ENCODE data around the gene LGSN. TPM values are rescaled to one million over a fixed set of nuclear protein-coding genes. Genes with fewer than 3 reads are reported as not detected.
A peak's percentile ranks its signal among the peaks of the same experiment; 100 is the strongest.

LGSN gene
- total and polyA plus RNA-seq, 8 donors = 0.03 to 0.55 (median 0.06) TPM; not detected in 5

DNA sequence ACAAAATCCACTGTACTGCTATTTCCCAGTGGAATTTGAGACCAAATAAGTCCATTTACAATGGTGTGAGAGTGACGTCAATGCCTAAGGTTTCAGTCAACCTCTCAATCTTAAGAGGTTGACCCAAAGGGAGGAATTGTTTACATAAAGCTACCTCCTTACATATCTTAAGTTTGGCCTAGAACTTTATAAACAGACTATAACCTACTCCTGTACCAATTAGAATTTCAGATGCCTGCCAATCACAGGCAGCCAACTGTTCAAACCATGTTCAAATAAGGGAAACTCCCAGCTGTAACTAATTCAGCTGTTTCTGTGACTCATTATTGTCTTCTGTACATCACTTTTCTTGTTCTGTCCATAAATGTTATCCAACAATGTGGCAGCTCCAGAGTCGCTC is 14.5 kb downstream of the LGSN start:
- WGBS, 5 donors = 43 to 65% (median 54%) methylated on average over 2 of the region's 2 CpGs
- intact Hi-C loops (cut with DNase I; ENCODE audit: low total_unique reads) = no loop called here
- H3K9me3 ChIP-seq = no peaks in the 10 kb centered on the region
- H3K4me1 ChIP-seq = peaks cover 0 to 4% (median 0%) of the 10 kb centered on the region in 4 donors
- no peaks in the 10 kb centered on the region for H3K27me3 ChIP-seq
- DNase-seq = peak in 1 of 2 donors; percentile 43
- no peaks in the 10 kb centered on the region for H3K36me3 ChIP-seq
- H3K4me3 ChIP-seq = no peak overlapping the region
- H3K27ac ChIP-seq = no peak overlapping the region
- TF ChIP-seq POLR2AphosphoS5 (IDR thresholded peaks at IDR 0.05) = peak in 1 of 3 donors; percentile 4
- TF ChIP-seq EP300 (IDR thresholded peaks at IDR 0.05) = no peak
- no peak for TF ChIP-seq POLR2A (IDR thresholded peaks at IDR 0.05)

DNA sequence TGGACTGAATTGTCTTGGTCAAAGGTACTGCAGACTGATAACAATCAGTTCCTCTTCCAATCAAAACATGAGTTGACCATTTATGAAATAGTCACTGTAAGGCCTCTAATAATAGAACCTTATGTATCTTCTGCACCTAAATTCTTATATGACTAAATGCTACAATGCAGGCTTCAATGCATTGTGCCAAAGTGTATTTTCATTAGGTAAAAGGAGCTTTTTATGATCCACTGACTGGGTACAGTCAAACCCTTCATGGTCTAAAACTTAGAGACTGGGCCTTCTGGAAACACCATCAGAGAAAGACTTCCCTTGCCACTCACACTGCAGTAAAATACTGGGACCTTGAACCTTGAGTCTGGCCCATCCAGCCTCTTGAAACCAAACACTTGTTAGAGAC is 16.3 kb downstream of the LGSN start:
- TF ChIP-seq EP300 (IDR thresholded peaks at IDR 0.05) (no peak), POLR2AphosphoS5 (IDR thresholded peaks at IDR 0.05) (no peak), CTCF (IDR thresholded peaks at IDR 0.05) (no peak), POLR2A (IDR thresholded peaks at IDR 0.05) (no peak)
- Histone ChIP-seq H3K27ac (no peak overlapping the region), H3K4me1 (peaks cover 0 to 4% (median 0%) of the 10 kb centered on the region in 4 donors), H3K9me3 (peaks cover 0 to 8% (median 5%) of the 10 kb centered on the region in 4 donors), H3K36me3 (no peaks in the 10 kb centered on the region), H3K27me3 (no peaks in the 10 kb centered on the region), H3K4me3 (no peak overlapping the region)
- no peak for DNase-seq
- intact Hi-C loops (cut with DNase I; ENCODE audit: low total_unique reads) = no loop called here

GRCh38 chr6:63299667-63300066 is 20.1 kb downstream of the LGSN start:
- no peak overlapping the region for H3K27ac ChIP-seq
- no peaks in the 10 kb centered on the region for H3K27me3 ChIP-seq
- no peak overlapping the region for H3K4me3 ChIP-seq
- 91 to 98% (median 96%) methylated on average over 2 of the region's 2 CpGs for WGBS, 5 donors
- intact Hi-C loops (cut with DNase I; ENCODE audit: low total_unique reads) = no loop called here
- no peaks in the 10 kb centered on the region for H3K36me3 ChIP-seq
- H3K9me3 ChIP-seq = peaks cover 0 to 8% (median 5%) of the 10 kb centered on the region in 4 donors
- DNase-seq = no peak
- H3K4me1 ChIP-seq = no peaks in the 10 kb centered on the region
- TF ChIP-seq CTCF (IDR thresholded peaks at IDR 0.05) (no peak), POLR2A (IDR thresholded peaks at IDR 0.05) (no peak), POLR2AphosphoS5 (IDR thresholded peaks at IDR 0.05) (no peak), EP300 (IDR thresholded peaks at IDR 0.05) (no peak)

DNA sequence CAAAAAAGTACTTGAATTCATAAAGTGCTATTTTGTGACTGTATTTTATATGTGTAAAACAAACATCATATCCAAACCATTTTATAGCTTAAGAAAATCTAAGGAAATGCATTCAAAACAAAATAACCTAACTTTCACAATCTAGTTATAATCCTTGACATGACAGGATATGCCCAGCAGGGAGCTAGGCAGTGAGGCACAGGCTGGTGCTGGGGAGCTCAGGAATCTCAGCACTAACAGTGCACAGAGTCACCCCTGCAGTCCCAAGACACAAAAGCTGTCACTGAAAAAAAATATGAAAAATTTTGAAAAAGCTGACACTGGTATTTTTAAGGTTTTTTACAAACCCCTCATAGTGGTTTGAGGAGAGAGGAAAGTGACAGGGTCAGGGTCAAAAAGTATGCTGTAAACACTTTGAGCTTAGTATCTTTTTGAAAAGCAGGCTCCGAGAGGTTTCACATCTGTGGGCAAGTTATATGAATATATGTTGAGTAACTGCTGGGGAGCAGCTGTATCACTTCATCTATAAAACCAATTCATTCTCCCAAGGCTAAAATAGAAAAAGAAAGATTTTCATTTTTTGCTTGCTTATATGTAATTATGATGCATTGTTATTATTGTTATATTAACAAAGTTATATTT is 24.1 kb downstream of the LGSN start:
- TF ChIP-seq POLR2AphosphoS5 (IDR thresholded peaks at IDR 0.05) = no peak
- TF ChIP-seq CTCF (IDR thresholded peaks at IDR 0.05) = no peak
- no peak for TF ChIP-seq POLR2A (IDR thresholded peaks at IDR 0.05)
- TF ChIP-seq EP300 (IDR thresholded peaks at IDR 0.05) = no peak
- Histone ChIP-seq H3K9me3 (peaks cover 0 to 8% (median 5%) of the 10 kb centered on the region in 4 donors), H3K27me3 (no peaks in the 10 kb centered on the region), H3K4me3 (no peak overlapping the region), H3K4me1 (peaks cover 0 to 5% (median 0%) of the 10 kb centered on the region in 4 donors), H3K36me3 (no peaks in the 10 kb centered on the region), H3K27ac (no peak overlapping the region)
- no peak for DNase-seq
- intact Hi-C loops (cut with DNase I; ENCODE audit: low total_unique reads) = no loop called here
- 0 to 85% (median 70%) methylated on average over 1 of the region's 1 CpG for WGBS, 5 donors

DNA sequence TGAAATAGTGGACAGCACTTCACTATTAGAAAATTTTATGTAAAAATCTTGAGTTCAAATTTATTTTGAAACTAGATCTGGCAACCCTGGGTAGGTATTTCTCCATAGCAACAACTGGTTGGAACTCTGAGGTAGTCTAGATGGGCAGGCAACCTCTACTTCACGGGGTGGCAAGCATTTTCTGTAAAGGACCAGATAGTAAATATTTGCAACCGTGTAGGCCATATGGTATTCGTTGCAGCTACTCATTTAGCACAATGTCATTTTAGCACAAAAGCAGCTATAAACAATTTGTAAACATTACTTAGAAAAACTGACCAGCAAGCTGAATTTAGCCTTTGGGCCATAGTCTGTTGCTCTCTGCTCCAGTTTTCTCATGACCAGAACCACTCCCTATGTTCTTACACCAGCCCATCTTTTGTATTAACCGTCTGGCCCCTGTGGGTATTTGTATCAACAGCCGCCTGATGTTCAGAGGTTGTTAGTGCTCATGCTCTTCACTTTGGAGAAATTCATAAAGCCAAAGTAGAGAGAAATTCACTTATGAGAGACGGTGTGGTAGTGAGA is 29.2 kb downstream of the LGSN start:
- TF ChIP-seq CTCF (IDR thresholded peaks at IDR 0.05) (no peak), POLR2AphosphoS5 (IDR thresholded peaks at IDR 0.05) (no peak), EP300 (IDR thresholded peaks at IDR 0.05) (no peak), POLR2A (IDR thresholded peaks at IDR 0.05) (no peak)
- Histone ChIP-seq H3K4me1 (peaks cover 0 to 5% (median 0%) of the 10 kb centered on the region in 4 donors), H3K4me3 (no peak overlapping the region), H3K9me3 (no peaks in the 10 kb centered on the region), H3K27ac (no peak overlapping the region), H3K27me3 (no peaks in the 10 kb centered on the region), H3K36me3 (no peaks in the 10 kb centered on the region)
- WGBS, 5 donors = 56 to 81% (median 77%) methylated on average over 6 of the region's 6 CpGs
- no peak for DNase-seq
- intact Hi-C loops (cut with DNase I; ENCODE audit: low total_unique reads) = no loop called here

Measured in stomach (tissue), 9 donors.